ENCODE results near the gene EEF1A2.

DNA sequence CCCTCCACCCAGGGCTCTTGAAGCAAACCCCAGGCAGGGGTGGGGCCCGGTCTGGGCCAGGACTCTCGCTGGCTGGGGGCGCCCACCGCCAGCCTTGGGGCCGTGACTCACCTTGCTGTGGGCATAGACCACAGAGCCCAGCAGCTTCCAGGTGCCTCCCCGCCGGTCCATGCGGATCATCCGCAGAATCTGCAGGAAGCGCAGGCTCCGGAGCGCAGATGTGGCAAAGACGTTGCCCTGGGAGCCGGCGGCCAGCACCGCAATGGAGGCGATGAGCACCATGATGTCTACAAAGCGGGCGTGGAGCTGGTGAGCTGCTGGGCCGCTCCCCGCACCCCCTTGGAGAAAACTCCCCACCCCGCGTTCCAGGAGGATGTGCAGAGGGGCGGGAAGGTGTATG lies 54.3 kb downstream of the EEF1A2 start:
- TF ChIP-seq CTCF (IDR thresholded peaks at IDR 0.05) (no peak), EP300 (IDR thresholded peaks at IDR 0.05) (no peak), POLR2A (IDR thresholded peaks at IDR 0.05; ENCODE audit: low read depth) (no peak)
